ENCODE measurements around the gene SLC6A9.

The SLC6A9 gene

DNA sequence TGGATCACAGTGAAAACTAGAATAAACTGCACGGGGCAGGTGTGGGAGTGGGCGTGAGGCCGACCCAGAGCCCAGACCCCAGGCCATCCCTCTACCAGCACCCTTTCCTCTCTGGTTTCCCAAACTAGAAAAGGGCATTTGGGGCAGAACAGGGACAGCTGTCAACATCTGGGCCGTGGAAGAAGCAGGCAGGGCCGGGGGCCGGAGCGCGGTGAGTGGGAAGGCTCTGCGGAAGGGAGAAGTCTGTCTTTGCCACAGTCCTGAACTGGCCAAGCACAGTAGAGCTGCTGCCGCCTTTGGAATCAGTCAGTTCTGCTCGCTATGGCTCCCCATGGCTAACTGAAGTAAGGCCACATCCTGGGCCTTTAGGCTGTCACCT, 33.3 kb downstream of the SLC6A9 start:
- DNase-seq = no peak

DNA sequence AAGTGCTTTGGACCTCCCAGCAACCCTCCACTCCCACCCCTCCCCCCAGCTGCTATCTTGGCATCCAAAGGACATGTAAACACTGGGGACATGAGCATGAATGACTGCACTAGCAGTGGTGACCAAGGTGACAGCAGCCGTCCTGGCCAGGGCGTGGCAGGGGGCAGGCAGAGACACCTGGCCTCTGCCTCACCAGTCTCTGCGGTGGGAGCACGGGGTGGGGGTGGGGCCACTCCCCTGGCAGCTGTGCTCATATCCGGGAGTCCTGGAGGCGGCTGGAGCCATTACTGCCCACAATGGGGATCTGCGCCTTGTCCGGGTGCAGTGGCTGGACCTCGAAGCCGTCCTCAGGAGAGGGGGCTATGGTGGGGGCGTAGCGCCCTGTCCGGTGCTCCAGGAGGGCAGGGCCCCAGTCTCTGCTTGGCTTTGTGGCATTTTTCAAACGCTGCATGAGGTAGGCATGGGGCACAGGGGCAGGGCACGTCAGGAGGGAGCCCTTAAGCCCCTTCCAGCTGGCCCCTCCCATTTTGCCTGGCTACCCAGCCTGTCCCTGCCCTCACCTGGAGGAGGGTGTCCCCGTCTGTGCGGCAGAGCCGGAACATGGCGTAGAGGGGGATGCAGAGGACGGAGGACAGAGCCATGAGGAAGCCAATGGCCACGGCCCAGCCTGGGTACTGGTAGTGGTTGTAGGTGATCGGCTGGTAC, 33.8 kb downstream of the SLC6A9 start:
- DNase-seq = no peak

DNA sequence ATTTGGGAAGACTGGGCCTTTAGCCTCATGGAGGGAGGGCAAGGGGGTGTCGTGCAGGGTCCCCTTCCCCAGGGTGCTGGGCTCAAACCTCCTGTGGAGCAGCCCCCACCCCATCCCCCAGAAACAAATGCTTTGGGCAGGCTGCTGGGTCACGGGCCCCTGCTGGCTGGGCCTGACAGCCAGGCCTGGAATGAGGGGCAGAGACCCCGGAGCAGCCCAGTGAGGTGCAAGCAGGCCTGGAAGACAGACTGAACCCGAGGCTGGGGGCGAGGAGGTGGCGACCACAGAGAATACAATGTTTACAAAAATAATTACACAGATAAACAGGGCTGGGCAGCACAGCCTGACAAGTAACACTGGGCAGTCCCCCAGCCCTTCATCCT, 34.5 kb downstream of the SLC6A9 start:
- DNase-seq = no peak

DNA sequence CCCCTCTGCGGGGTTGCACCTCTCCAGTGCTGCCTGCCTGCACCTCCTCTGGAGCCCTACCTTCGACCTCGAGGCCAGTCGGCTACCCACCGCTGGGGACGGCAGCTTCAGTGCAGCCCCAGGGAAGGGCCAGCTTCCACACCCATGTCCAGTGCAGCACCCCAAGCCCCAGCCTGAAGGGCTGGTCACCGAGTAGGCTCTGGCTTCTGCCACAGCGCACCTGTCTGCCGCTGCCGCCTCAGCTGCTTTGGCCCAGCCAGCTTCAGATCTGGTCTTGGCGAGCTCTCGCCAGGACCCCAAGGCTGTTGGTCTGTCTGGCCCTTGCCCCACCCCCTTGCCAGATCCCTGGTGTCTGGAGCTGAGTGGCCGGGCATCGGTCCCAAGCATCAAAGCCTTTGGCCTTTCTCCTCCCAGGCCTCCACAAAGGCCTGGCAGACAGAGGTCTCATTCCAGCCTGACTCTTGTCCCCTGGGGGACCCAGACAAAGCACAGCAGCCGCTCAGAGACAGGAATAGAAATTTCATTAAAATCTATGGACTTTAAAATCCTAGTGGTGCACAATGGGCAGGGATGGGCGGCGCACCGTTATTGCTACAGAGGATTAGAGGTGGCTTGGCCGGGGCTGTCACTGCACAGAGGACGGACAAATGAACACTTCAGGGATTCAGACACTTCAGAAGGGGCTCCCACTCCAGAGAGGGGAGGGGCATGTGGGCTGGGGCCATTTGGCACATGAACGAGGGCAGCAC, 35.1 kb downstream of the SLC6A9 start:
- no peak for DNase-seq

DNA sequence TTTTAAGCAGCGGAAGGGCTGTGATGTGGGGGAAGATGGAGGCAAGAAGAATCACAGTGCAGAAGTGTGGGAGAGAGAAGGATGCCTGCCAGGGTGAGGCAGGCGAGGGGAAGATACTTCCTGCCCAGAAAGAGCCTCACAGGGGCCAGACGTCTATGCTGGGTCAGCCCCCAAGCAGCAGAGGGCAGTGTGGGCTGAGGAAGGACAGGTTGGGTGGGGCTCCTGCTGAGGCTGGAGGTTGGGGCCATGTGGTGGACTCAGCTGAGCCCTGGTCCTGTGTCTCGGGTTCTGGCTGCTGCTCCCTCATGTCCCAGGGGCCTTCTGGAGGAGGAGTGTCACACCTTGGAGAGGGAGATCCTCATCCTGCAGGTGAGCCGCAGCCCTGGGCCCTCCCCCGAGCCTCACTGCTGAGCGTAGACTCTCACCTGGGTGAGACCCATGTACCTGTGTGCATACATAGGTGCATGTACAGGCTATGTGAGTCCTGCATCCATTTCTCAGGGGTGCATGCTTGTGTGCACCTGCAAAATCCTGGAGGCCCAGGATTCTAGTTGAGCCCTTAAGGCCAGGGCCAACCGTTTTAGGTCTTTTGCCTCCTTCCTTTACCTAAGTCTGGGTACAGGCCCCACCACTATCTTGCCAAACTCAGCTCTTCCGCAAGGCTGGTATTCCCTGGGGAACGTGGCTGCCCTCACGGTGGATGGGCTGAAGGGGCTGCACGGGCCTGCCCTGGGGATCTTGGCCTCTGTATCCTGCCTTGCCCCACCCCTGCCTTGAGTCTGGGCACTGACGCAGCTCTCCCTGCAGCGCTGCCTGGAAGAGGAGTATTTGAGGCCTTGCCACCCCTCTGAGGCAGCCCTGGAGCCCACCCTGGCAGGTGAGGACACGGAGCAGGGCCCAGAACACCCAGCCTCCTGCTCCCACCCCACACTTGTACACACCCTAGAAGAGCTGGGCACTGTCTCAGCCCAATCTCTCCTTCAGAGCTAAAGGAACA, 36.2 kb downstream of the SLC6A9 start:
- DNase-seq = no peak

DNA sequence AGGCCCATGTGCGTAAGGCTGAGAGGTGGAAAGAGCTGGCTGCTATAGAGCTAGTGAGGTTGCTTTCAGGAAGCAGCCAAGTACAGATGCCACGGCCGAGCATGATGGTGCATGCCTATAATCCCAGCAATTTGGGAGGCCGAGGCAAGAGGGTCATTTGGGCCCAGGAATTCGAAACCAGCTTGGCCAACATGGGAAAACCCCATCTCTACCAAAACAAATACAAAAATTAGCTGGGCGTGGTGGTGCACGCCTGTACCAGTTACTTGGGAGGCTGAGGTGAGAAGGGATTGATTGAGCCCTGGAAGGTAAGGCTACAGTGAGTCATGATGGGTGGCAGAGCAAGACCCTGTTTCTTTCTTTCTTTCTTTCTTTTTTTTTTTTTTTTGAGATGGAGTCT, 37.2 kb downstream of the SLC6A9 start:
- DNase-seq = no peak

DNA sequence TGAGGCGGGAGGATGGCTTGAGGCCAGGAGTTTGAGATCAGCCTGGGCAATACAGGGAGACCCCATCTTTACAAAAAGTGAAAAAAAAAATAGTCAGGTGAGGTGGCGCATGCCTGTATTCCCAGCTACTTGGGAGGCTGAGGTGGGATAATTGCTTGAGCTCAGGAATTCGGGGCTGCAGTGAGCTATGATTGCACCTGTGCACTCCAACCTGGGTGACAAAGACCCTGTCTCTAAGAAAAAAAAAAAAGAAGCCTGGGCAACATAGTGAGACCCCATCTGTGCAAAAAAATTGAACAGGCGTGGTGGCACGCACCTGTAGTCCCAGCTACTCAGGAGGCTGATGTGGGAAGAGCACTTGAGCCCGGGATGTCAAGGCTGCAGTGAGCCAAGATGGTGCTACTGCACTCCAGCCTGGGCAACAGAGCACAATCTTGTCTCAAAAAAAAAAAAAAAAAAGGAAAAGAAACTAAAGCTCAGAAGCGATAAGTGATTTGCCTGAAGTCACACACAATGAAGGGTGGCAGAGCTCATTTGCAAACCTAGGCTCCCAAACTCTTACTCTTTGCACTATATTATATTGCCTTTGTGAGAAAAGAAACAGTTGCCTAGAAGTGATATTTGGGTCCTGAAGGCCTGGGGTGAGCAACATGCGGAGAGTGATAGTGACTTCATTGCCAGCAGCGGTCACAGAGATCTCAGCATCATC, 37.9 kb downstream of the SLC6A9 start:
- no peak for DNase-seq

DNA sequence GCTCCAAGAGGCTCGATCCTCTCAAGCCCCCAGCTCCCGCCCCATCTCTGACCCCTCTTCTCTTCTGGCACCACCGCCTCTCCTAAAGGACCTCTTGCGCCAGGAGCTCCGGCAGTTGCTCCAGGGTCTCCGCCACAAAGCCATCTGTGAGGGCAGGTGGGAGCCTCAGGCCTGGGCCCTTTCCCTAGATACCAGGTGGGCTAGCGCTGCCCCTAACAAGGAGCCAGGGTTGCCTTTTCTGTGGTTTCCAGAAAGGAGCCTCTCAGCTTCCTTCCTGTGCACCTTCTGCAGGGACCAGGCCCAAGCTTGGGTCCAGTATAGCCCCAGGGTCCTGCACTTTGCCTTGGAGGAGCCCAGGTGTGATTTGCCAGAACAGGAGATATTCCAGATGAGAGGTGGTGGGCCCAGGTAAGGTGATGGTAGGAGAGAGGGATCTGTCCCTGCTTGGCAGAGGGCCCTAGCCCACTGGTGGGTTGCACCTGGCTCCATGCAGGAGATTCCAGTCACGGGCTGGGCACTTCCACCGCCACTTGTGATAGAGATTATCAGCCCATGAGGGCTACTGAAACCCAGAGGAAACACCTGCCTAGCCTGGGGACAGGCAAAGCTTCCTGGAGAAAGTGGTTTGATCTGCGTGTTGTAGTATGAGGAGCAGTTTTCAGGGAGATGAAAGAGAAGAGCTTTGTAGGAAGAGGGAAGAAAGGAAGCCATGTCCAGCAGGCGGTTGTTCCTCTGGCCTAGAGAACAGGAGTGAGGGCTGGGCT, 38.8 kb downstream of the SLC6A9 start:
- DNase-seq = no peak

DNA sequence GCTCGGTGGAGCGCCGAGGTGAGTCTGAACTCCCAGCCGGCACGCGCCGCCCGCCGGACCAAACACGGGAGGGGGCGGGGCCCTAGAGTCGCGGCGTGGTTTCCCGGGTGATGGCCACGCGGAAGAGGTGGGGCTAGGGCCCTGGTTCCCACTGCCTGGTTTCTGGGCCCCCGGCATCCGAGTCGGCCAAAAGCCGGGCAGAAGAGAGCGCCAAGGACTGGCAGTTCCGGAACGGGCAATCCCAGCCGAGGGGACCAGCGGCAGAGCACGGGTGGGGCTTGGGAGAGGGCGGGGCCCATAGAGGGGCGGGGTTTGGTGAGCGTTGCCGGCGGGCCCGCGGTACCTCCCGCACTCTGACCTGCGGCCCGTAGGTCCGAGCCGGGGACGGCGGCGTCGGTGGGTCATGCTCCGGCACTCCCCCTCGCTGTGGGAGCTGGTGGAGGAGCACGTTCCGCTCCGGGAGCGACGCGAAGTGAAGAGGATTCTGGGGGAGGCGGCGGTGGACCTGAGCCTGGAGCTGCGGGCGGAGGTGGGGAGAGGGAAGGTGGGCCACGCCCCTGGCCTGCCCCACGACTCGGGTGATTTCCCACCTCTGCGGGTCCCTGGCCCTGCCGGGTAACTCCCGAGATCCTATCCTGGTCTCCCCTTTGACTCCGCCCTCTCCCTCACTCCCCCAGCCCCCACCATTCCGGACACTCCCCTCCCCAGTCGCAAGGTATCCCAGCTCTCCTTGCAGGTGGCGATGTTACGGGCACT, 39.6 kb downstream of the SLC6A9 start, which contains the start of gene CCDC24:
TSS of gene CCDC24 (plus strand) at position 124 of the 756 bp plus-strand sequence. CDS start at position 404, 280 bp downstream.
- DNase-seq = peak; percentile 78

DNA sequence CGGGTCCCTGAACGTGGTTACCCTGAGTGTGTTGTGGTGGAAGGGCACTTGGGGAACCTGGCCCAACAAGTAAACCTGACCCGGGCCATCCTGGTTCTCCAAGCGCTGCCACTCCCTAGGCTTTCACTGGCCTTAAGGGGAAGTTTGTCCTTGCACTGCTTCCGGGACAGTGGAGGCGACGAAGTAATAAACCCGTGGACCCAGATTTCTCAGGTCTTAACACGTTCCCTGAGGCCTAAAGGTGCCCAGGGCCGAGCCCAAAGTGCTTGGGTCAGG, 40.1 kb downstream of the SLC6A9 start:
- no peak for DNase-seq

DNA sequence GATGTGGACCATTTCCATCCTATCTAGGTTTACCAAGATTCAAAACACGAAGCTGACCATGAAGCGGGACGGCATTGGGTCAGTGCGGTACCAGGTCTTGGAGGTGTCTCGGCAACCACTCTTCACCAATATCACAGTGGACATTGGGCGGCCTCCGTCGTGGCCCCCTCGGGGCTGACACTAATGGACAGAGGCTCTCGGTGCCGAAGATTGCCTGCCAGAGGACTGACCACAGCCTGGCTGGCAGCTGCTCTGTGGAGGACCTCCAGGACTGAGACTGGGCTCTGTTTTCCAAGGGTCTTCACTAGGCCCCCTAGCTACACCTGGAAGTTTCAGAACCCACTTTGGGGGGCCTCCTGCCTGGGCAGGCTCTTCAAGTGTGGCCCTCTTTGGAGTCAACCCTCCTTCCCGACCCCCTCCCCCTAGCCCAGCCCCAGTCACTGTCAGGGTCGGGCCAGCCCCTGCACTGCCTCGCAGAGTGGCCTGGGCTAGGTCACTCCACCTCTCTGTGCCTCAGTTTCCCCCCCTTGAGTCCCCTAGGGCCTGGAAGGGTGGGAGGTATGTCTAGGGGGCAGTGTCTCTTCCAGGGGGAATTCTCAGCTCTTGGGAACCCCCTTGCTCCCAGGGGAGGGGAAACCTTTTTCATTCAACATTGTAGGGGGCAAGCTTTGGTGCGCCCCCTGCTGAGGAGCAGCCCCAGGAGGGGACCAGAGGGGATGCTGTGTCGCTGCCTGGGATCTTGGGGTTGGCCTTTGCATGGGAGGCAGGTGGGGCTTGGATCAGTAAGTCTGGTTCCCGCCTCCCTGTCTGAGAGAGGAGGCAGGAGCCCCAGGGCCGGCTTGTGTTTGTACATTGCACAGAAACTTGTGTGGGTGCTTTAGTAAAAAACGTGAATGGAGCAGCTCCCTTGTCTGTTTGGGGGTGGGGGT, 40.7 kb downstream of the SLC6A9 start:
- no peak for DNase-seq

DNA sequence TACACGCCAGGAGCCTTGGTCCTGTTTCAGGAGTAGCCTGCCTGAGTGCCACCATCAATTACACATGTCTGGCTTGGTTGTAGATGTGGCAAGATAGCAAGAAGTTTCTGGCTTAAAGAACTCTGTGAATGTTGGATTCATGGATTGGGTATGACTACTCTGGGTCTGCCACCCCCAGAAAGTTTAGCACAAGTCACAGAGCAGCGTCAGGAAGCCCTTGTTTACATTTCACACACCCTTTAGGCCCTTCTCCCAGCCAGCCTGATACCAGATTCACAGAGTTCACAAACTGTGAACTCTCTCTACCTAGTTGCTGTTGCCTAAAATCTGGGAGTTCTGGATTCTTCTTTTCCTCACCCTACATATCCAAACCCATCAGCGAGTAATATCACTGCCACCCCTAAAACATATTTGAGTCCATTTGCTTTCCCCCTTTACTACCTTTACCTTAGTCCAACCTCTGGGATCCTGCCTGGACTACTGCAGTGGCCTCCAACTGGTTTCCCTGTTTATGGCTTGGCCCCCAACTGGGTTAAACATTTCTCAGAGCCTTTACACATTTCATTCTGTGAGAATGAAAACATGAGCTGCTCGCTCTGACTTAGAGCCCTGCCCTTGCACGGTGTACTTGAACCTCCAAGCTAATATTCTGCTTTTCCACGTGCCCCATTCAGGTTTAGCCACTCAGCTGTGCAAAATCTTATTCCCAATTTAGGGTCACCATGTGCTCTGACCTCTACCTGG, 43.9 kb downstream of the SLC6A9 start:
- DNase-seq = no peak

DNA sequence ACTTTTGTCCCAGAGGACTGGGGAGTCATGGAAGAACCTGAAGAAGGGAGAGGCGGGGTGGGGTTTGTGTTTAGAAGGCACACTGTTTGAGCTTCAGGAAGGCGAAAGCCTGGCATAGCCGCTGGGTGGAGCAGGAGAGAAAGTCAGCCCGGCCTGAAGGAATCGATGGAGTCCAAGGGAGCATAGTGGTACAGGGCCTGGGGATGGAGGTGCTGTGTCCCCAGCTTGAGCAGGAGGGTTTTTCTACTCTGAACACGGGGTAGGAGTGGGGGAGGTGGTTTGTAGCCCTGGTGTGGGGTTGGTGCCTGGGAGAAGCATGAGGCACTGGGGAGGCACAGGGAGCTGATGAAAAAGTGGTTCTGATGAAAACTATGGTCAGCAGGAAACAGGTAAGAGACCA, 44.5 kb downstream of the SLC6A9 start:
- DNase-seq = no peak

DNA sequence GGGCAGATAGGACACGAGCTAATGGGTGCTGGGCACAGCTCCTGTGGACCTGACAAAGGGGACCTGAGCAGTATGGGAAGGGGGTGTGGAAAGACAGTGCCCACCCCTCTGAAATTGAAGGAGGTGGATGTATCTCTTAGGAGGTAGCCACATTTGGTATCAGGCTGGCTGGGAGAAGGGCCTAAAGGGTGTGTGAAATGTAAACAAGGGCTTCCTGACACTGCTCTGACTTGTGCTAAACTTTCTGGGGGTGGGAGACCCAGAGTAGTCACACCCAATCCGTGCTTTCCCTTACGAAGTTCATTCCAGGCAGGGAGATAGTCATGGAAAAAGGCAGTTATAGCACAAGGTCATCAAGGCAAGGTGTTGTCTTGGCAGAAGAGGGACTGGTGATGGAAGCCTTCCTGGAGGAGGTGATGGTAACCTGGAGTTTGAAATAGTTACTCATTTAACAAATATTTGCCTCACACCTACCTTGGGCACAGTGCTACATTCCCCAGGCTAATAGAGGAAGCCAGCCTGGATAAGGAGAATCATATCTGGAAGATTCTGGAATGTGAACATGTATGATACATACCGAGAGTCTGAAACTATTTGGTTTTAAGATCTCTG, 45.2 kb downstream of the SLC6A9 start:
- DNase-seq = no peak

DNA sequence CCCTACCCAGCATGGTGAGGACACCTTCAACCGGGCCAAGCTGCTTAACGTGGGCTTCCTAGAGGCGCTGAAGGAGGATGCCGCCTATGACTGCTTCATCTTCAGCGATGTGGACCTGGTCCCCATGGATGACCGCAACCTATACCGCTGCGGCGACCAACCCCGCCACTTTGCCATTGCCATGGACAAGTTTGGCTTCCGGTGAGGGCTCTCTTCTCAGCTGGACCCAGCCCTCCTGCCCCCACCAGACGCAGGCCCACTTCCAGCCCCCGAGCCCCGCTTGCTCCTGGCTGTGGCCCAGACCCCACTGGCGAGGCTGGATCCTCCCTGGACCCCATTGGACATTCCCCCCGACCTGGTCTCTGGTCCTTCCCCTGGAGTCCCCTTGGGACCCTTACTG, 46.4 kb downstream of the SLC6A9 start:
- DNase-seq = no peak

DNA sequence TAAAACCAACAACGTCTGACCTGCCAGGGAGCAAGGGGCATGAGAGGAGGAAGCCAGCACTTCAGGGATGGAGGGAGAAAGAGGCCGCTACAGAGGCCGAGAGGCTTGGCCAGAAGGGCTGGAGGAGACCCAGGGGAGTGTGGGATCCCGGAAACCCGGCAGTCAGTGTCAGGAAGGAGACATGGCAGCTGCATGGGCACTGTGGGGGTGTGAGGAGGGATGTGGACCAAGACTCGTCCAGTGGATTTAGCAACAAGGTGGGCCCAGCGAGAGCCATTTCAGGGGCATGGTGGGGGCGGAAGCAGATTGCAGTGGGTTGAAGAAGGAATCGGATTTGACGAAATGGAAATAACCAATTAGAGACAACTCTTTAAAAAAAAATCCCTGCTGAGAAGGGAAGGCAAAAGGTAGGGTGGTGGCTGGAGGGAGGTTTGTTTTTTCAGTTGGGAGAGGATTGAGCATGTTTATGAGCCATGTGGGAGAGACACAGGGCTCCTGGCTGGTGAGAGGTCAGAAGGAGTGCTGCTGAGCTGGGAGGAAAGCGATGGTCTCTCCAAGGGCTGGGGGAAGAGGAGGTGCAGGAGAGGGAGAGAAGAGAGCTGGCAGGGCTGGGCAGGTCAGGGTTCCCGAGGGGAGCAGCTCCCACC, 47.9 kb downstream of the SLC6A9 start:
- DNase-seq = no peak

DNA sequence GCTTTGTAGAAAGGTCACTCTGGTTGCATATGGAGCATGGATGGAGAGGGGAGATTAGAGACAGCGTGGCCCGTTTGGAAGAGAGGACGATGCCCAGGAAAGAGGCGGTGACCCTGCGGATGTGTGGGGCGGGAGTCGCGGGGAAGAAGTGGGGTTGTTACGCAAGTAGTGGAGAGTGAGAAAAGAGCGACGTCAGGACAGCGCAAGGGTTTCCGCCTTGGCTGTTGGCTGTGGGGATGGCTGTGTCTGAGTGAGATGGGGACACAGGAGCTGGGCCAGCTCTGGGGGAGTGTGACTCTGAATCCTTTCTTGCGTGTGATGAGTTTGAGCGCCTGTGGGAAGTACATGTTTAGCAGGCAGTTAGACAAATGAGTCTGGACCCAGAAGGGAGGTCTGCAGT, 48.5 kb downstream of the SLC6A9 start:
- DNase-seq = no peak

DNA sequence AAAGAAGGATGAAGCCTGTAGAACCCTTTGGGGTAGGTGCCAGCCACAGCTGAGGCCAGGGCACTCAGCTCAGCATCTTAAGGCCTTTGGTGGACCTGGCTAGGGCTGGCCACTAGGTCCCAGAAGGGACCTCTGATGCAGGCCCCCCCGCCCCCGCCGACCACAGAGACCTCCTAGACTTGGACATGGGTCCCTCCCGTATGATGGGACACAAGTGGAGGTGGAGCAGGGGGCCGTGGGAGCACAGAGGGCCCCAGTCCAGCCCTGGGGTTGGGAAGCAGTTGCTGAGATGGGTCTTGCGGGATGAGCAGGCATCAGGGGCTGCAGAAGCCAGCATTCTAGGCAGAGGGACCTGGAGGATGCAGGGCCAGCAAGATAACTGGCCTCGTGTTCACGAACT, 49.0 kb downstream of the SLC6A9 start:
- DNase-seq = no peak

DNA sequence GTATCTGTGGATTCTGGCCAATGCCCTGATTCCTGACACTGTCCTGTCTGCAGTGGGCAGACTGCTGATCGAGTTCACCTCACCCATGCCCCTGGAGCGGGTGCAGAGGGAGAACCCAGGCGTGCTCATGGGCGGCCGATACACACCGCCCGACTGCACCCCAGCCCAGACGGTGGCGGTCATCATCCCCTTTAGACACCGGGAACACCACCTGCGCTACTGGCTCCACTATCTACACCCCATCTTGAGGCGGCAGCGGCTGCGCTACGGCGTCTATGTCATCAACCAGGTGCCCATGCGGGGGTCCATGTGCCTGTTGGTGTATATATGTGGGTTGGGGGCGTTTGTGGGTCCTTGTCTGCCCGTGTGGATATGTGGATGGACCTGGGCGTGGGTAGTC, 49.6 kb downstream of the SLC6A9 start:
- DNase-seq = no peak

Data from activated CD8-positive, alpha-beta memory T cell treated with anti-CD3 and anti-CD28 coated beads, Interleukin-2, amount 50 U/mL, for 4 hours (primary cell).